Immature natural killer cell (primary cell): ENCODE measurements around the gene ATP8A1. TPM values are rescaled to one million over a fixed set of nuclear protein-coding genes. Genes with fewer than 3 reads are reported as not detected.
A peak's percentile ranks its signal among the peaks of the same experiment; 100 is the strongest.

Source experiments
- DNase-seq, 3 donors: peaks; one replicate each; pipeline ENCODE4 v3.0.0; 2022; ENCODE audit warnings: mixed read lengths in 1 of 3
- H3K27ac Mint-ChIP-seq, 6 donors: one replicate each; pipeline ENCODE4 v1.8.0; 2020; ENCODE audit warnings: mixed read lengths in 6 of 6, mild to moderate bottlenecking in 5 of 6, inconsistent platforms in 4 of 6, moderate library complexity in 3 of 6
- H3K27me3 Mint-ChIP-seq, 3 donors: one replicate each; pipeline ENCODE4 v1.8.0; 2020 to 2021; ENCODE audit warnings: low read depth in 3 of 3, mild to moderate bottlenecking in 3 of 3, mixed read lengths in 3 of 3, moderate library complexity in 3 of 3, inconsistent platforms in 1 of 3
- H3K36me3 Mint-ChIP-seq, 3 donors: one replicate each; pipeline ENCODE4 v1.8.0; 2020; ENCODE audit warnings: mixed read lengths in 3 of 3, inconsistent platforms in 2 of 3, mild to moderate bottlenecking in 2 of 3
- H3K4me1 Mint-ChIP-seq, 2 donors: one replicate each; pipeline ENCODE4 v1.8.0; 2020; ENCODE audit warnings: inconsistent platforms in 2 of 2, mild to moderate bottlenecking in 2 of 2, mixed read lengths in 2 of 2, moderate library complexity in 1 of 2
- H3K4me3 Mint-ChIP-seq, 5 donors: one replicate each; pipeline ENCODE4 v1.8.0; 2020; ENCODE audit warnings: mild to moderate bottlenecking in 5 of 5, mixed read lengths in 5 of 5, inconsistent platforms in 3 of 5, moderate library complexity in 3 of 5
- H3K9me3 Mint-ChIP-seq, 6 donors: one replicate each; pipeline ENCODE4 v1.8.0; 2020; ENCODE audit warnings: mild to moderate bottlenecking in 6 of 6, mixed read lengths in 6 of 6, inconsistent platforms in 4 of 6, moderate library complexity in 3 of 6
- polyA plus RNA-seq, 3 donors: library from polyadenylated mRNA; unstranded; fragments of 300-500 nt; fragmentation: Illumina TruSeq; gene quantifications; one replicate each; pipeline ENCODE4 v1.2.3, GENCODE V29; 2021

The ATP8A1 gene
- polyA plus RNA-seq, 3 donors from 2014 or later, result 15.3 to 23.0 (median 18.1) TPM

GRCh38 chr4:42404001-42404400 lies 252.9 kb downstream of the ATP8A1 start:
- Mint-ChIP-seq H3K4me1 (peaks cover 7% of the 10 kb centered on the region in 2 donors), H3K9me3 (no peaks in the 10 kb centered on the region), H3K27ac (no peak overlapping the region), H3K36me3 (peaks cover 14 to 21% (median 20%) of the 10 kb centered on the region in 3 donors), H3K27me3 (peaks cover 10 to 22% (median 14%) of the 10 kb centered on the region in 3 donors), H3K4me3 (no peak overlapping the region)
- no peak for DNase-seq

GRCh38 chr4:42401171-42401570 lies 255.7 kb downstream of the ATP8A1 start:
- peaks cover 21 to 41% (median 23%) of the 10 kb centered on the region in 3 donors for H3K27me3 Mint-ChIP-seq
- no peak overlapping the region for H3K4me3 Mint-ChIP-seq
- no peak overlapping the region for H3K27ac Mint-ChIP-seq
- peaks cover 14 to 16% (median 16%) of the 10 kb centered on the region in 3 donors for H3K36me3 Mint-ChIP-seq
- no peak for DNase-seq
- H3K4me1 Mint-ChIP-seq, result peaks cover 22 to 29% of the 10 kb centered on the region in 2 donors
- H3K9me3 Mint-ChIP-seq, result no peaks in the 10 kb centered on the region

GRCh38 chr4:42399393-42399792 lies 257.5 kb downstream of the ATP8A1 start:
- Mint-ChIP-seq H3K27ac (no peak overlapping the region), H3K27me3 (peaks cover 21 to 39% (median 23%) of the 10 kb centered on the region in 3 donors)

GRCh38 chr4:42398871-42399331 lies 258.0 kb downstream of the ATP8A1 start:
- Mint-ChIP-seq H3K4me1 (peaks cover 22 to 30% of the 10 kb centered on the region in 2 donors), H3K27me3 (peaks cover 21 to 39% (median 23%) of the 10 kb centered on the region in 3 donors), H3K36me3 (peaks cover 0 to 4% (median 0%) of the 10 kb centered on the region in 3 donors), H3K4me3 (peak overlapping the region; percentile 45 to 74 (median 71)), H3K27ac (no peak overlapping the region), H3K9me3 (no peaks in the 10 kb centered on the region)
- no peak for DNase-seq

More at GRCh38 chr4:42399393-42399792, 257.5 kb downstream of the ATP8A1 start:
- H3K36me3 Mint-ChIP-seq, result peaks cover 0 to 4% (median 0%) of the 10 kb centered on the region in 3 donors
- no peaks in the 10 kb centered on the region for H3K9me3 Mint-ChIP-seq
- peak overlapping the region; percentile 38 to 71 (median 63) for H3K4me3 Mint-ChIP-seq
- no peak for DNase-seq
- peaks cover 22 to 30% of the 10 kb centered on the region in 2 donors for H3K4me1 Mint-ChIP-seq

GRCh38 chr4:42398171-42398870 lies 258.6 kb downstream of the ATP8A1 start:
- Mint-ChIP-seq H3K4me1 (peaks cover 22 to 30% of the 10 kb centered on the region in 2 donors), H3K4me3 (peak overlapping the region; percentile 57 to 74 (median 71)), H3K36me3 (peaks cover 0 to 4% (median 0%) of the 10 kb centered on the region in 3 donors), H3K27me3 (peaks cover 20 to 39% (median 23%) of the 10 kb centered on the region in 3 donors), H3K9me3 (no peaks in the 10 kb centered on the region), H3K27ac (no peak overlapping the region)
- no peak for DNase-seq

GRCh38 chr4:42397635-42398170 lies 259.2 kb downstream of the ATP8A1 start:
- Mint-ChIP-seq H3K27ac (no peak overlapping the region), H3K9me3 (no peaks in the 10 kb centered on the region), H3K27me3 (peaks cover 20 to 37% (median 22%) of the 10 kb centered on the region in 3 donors), H3K4me3 (peak overlapping the region; percentile 71 to 94 (median 89)), H3K36me3 (peaks cover 0 to 4% (median 0%) of the 10 kb centered on the region in 3 donors), H3K4me1 (peaks cover 22 to 30% of the 10 kb centered on the region in 2 donors)
- DNase-seq, result no peak

GRCh38 chr4:42396752-42397634 lies 259.9 kb downstream of the ATP8A1 start, which contains the start of gene SHISA3:
Gene SHISA3 (plus strand): TSS chr4:42397488. CDS start chr4:42398057, 569 bp downstream.
- H3K36me3 Mint-ChIP-seq, result peaks cover 0 to 4% (median 0%) of the 10 kb centered on the region in 3 donors
- DNase-seq, result peak in 1 of 3 donors; percentile 27
- H3K27me3 Mint-ChIP-seq, result peaks cover 19 to 35% (median 20%) of the 10 kb centered on the region in 3 donors
- peak within 1 kb of the TSS; percentile 71 to 94 (median 89) for H3K4me3 Mint-ChIP-seq
- no peaks in the 10 kb centered on the region for H3K9me3 Mint-ChIP-seq
- H3K4me1 Mint-ChIP-seq, result peaks cover 22 to 30% of the 10 kb centered on the region in 2 donors
- H3K27ac Mint-ChIP-seq, result no peak within 1 kb of the TSS

GRCh38 chr4:42396361-42396751 lies 260.5 kb downstream of the ATP8A1 start:
- Mint-ChIP-seq H3K4me1 (peaks cover 22 to 30% of the 10 kb centered on the region in 2 donors), H3K4me3 (peak overlapping the region; percentile 71 to 94 (median 89)), H3K9me3 (no peaks in the 10 kb centered on the region), H3K27me3 (peaks cover 20 to 35% (median 20%) of the 10 kb centered on the region in 3 donors), H3K36me3 (peaks cover 0 to 4% (median 0%) of the 10 kb centered on the region in 3 donors), H3K27ac (no peak overlapping the region)
- no peak for DNase-seq

GRCh38 chr4:42395595-42395994 lies 261.3 kb downstream of the ATP8A1 start:
- Mint-ChIP-seq H3K27me3 (peaks cover 15 to 36% (median 20%) of the 10 kb centered on the region in 3 donors), H3K4me1 (peaks cover 22 to 30% of the 10 kb centered on the region in 2 donors), H3K27ac (no peak overlapping the region), H3K4me3 (peak overlapping the region in 2 of 5 donors; percentile 25 to 93), H3K9me3 (no peaks in the 10 kb centered on the region), H3K36me3 (peaks cover 0 to 4% (median 0%) of the 10 kb centered on the region in 3 donors)
- DNase-seq, result no peak

- DNase-seq, result no peak
- no peak overlapping the region for H3K27ac Mint-ChIP-seq
- H3K4me1 Mint-ChIP-seq, result peaks cover 10 to 12% of the 10 kb centered on the region in 2 donors
- peaks cover 0 to 4% (median 0%) of the 10 kb centered on the region in 3 donors for H3K36me3 Mint-ChIP-seq
- H3K9me3 Mint-ChIP-seq, result peaks cover 0 to 2% (median 0%) of the 10 kb centered on the region in 6 donors
- H3K4me3 Mint-ChIP-seq, result no peak overlapping the region
- H3K27me3 Mint-ChIP-seq, result peaks cover 7 to 13% (median 9%) of the 10 kb centered on the region in 3 donors
Observed at GRCh38 chr4:42392436-42392835, 264.5 kb downstream of the ATP8A1 start.

GRCh38 chr4:42391981-42392380 lies 264.9 kb downstream of the ATP8A1 start:
- peaks cover 0 to 4% (median 0%) of the 10 kb centered on the region in 3 donors for H3K36me3 Mint-ChIP-seq
- H3K9me3 Mint-ChIP-seq, result peaks cover 0 to 2% (median 0%) of the 10 kb centered on the region in 6 donors
- no peak overlapping the region for H3K4me3 Mint-ChIP-seq
- DNase-seq, result no peak
- no peak overlapping the region for H3K27ac Mint-ChIP-seq
- H3K4me1 Mint-ChIP-seq, result peaks cover 8 to 9% of the 10 kb centered on the region in 2 donors
- H3K27me3 Mint-ChIP-seq, result peaks cover 5 to 14% (median 7%) of the 10 kb centered on the region in 3 donors

GRCh38 chr4:42391355-42391664 lies 265.6 kb downstream of the ATP8A1 start:
- Mint-ChIP-seq H3K4me3 (no peak overlapping the region), H3K36me3 (peaks cover 0 to under 1% (median 0%) of the 10 kb centered on the region in 3 donors), H3K4me1 (peaks cover 1 to 3% of the 10 kb centered on the region in 2 donors), H3K27ac (no peak overlapping the region), H3K9me3 (peaks cover 0 to 2% (median 0%) of the 10 kb centered on the region in 6 donors), H3K27me3 (peaks cover 3 to 10% (median 4%) of the 10 kb centered on the region in 3 donors)
- DNase-seq, result no peak
